Measurements from ENCODE around the gene TMEM266.

Gene TMEM266

DNA sequence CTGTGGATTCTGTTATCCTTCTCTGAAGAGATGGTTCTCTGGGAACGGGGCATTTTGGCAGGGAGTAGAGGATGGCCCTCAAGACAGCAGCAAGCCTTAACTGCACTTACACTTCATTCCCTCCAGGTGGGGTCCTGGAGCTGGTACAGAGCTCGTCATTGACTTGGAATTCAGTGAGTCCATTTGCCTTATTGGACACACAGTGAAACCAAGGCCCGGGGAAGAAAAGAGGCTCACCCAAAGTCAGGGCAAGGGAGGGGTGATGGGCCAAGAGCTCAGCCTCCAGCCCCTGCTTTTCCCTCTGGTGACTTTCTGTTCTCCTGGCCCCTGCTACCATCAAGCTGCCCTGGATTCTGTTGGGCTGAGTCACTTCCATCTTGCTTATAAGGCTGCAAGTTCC is 125.9 kb downstream of the TMEM266 start:
- peak; percentile 71 for DNase-seq

- DNase-seq, result no peak
Measured at GRCh38 chr15:76187163-76187562, 127.4 kb downstream of the TMEM266 start.

GRCh38 chr15:76189106-76189505 is 129.3 kb downstream of the TMEM266 start:
- DNase-seq, result no peak

- DNase-seq, result no peak
Measured at GRCh38 chr15:76190070-76190564, 130.3 kb downstream of the TMEM266 start.

GRCh38 chr15:76190751-76191538 is 131.2 kb downstream of the TMEM266 start:
- peak; percentile 64 for DNase-seq

GRCh38 chr15:76191539-76192244 is 131.9 kb downstream of the TMEM266 start:
- DNase-seq, result no peak

DNA sequence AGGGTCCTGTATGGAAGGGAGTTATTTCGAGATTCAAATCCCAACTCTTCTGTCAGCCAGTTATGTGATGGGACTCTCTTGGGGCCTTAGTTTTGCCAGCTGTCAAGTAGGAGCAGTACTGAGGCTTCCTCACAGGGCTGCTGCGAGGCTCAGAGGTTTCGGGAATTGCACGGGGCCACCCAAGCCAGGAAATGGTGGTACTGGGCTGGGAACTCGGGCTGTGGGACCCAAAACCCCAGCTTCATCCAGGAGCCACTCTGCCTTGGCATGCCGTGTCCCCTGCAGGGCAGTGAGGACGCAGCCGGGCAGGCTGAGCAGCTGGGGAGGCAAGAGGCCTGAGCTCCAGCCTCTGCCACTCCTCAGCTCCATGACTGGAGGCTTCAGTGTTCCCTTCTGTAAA is 132.9 kb downstream of the TMEM266 start:
- no peak for DNase-seq

GRCh38 chr15:76193934-76194333 is 134.1 kb downstream of the TMEM266 start:
- DNase-seq, result no peak

- no peak for DNase-seq
Measured at GRCh38 chr15:76195506-76196268, 135.9 kb downstream of the TMEM266 start.

DNA sequence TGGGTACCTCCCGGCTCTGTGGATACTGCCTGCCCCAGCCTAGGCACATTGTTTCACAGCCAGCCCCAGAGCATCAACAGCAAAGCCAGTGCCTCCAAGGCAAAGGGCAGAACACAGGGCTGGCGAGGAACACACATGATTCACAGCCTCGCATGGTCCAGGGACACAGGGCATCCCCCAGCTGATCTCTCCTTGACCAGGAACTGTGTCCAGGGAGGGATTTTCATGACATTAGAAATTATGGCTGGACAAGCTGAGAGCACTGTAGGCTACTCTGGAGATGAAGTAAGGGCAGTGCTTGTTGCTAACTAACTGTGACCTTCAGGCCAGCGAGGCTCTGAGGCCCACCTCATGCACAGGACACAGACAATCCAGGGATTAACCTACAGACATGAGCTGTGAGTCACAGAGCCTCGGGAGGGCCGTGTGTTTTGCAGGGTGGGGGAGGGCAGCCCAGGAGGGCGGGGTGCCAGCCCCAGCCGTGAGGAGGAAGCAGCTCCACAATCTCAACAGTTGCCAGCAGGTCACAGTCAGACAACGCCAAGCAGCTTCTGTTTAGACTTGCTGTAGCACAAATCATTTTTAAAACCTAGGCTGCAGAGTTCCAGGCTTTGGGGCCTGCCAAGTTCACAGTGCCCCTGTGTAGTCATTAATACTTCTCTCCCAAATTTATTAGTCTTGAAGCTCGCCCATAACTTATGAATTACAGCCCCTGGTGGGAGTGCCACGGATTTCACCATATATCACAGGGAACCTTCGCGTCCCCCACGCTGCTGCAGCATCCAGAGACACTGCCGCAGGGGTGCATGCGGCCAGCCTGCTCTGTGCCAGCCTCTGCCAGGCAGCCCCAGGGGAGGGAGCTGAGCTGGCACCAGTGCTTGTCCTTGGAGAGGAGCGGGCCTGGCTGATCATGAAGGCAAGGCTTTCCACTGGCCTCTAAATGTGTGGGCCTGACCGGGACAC is 136.8 kb downstream of the TMEM266 start:
- DNase-seq, result peak; percentile 85

GRCh38 chr15:76197703-76198455 is 138.1 kb downstream of the TMEM266 start:
- DNase-seq, result no peak

GRCh38 chr15:76198456-76199105 is 138.8 kb downstream of the TMEM266 start:
- no peak for DNase-seq

DNA sequence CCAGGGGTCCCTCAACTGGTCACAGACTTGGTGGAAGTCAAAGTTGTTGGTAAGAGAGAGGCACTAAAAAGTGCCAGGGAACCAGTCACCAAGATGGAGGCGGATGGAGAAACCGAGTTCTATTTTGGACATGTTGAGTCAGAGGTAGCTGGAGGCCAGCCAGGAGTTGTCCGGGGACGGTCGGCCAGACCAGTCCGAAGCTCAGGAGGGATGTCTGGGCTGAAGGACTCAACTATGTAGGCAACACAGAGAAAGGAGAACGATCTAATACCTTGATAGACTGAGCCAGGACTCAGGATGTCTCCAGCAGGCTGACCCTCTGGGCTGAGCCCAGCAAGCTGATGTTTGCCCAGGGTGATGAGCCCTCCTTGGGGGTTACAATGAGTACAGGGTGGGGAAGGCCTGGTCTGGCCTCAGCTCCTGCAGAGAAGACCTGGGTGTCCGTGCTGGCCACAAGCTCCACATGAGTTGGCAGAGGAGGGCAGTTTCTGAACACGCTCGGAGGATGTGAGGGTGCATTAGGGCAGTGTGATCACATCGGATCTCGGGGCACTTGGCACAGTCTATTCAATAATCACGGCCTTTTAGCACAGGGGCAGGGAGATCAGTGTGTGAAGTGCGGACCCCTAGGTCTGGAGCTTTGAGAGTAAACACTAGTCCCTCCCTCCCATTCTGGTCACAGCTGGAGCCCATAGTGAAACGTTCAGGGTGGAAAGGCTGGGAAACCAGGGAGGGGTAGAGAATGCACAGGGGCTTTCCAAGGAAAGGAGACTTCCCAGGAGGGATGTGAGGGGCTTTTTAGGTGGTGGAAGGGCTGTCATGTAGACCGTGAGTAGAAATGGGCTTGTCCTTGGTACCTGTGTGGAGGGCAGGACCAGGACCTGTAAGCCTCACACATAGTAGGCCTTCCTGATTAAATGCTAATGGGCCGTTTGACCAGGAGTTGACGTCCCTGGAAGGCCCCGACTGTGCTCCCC is 139.6 kb downstream of the TMEM266 start:
- peak; percentile 12 for DNase-seq

DNA sequence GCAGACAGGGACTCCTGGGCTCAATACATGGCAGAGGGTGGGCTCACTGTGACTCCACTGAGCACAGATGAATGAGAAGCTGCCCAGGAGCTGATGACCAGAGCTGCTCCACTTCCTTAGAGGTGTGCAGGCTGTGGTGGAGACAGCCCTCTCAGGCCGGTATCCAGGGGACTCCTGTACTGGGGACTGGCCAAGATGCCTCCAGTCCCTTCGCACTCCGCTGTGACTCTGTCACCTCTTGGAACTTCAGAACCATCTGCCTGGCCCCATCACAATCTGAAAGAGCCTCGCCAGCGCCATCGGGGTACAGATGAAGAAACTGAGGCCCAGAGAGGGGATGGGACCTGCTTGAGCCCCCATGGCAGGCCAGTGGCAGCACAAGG is 140.3 kb downstream of the TMEM266 start:
- no peak for DNase-seq

- DNase-seq, result no peak
Measured at GRCh38 chr15:76200641-76201105, 140.9 kb downstream of the TMEM266 start.

GRCh38 chr15:76201536-76202255 is 141.9 kb downstream of the TMEM266 start:
- no peak for DNase-seq

DNA sequence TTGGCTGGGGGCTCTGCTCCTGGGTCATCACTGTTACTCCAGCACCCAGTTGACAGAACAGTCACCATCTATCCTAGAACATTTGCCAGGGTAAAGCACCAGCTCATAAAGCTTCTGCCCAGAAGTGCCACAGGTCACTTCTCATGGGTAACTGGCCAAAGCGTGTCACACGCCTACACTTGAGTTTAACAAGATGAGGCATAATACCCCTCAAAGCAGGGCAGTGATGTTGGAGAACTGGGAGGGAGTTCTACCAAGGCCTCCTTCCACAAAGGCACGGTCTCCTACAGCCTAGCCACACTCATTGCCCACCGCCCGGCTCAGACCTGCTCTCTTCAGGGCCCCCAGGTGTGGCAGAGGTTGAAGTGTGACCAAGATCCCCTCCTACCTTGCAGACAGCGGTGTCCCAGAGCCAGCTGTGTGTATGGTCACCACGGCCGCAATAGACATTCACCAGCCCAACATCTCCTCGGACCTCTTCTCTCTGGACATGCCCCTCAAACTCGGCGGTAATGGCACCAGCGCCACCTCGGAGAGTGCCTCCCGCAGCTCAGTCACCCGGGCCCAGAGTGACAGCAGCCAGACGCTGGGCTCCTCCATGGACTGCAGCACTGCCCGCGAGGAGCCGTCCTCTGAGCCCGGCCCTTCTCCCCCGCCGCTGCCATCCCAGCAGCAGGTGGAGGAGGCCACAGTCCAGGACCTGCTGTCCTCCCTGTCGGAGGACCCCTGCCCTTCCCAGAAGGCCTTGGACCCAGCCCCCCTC is 143.7 kb downstream of the TMEM266 start:
- no peak for DNase-seq

Data from fibroblast of skin of abdomen (primary cell).